Smooth muscle cell (in vitro differentiated cells): ENCODE measurements around the gene CLRN3. TPM values are rescaled to one million over a fixed set of nuclear protein-coding genes. Genes with fewer than 3 reads are reported as not detected.

ENCODE experiments used
- DNase-seq: peaks from one replicate; lab custom pipeline; 2025; ENCODE audit not compliant: unreplicated experiment; lab: John Stamatoyannopoulos, UW
- H2AFZ ChIP-seq: fragments of 200-600 bp; sonication (generic); 2 replicates; pipeline ENCODE4 v1.6.0; 2016; ENCODE audit warnings: antibody characterized with exemption, low read depth, mild to moderate bottlenecking
- H3F3A ChIP-seq: fragments of 200-600 bp; sonication (generic); 2 replicates; pipeline ENCODE4 v1.6.0; 2017; ENCODE audit warnings: antibody characterized with exemption, low read depth
- H3K27ac ChIP-seq: fragments of 200-600 bp; sonication (generic); 2 replicates; pipeline ENCODE4 v1.5.1; 2016; ENCODE audit warnings: low read depth, mild to moderate bottlenecking
- H3K27me3 ChIP-seq: fragments of 200-600 bp; sonication (generic); 2 replicates; pipeline ENCODE4 v1.6.1; 2016; ENCODE audit warnings: low read depth, mild to moderate bottlenecking
- H3K36me3 ChIP-seq: fragments of 200-600 bp; sonication (generic); 2 replicates; pipeline ENCODE4 v1.5.1; 2016; ENCODE audit warnings: low read depth
- H3K4me1 ChIP-seq: fragments of 200-600 bp; sonication (generic); 2 replicates; pipeline ENCODE4 v1.5.1; 2016; ENCODE audit warnings: low read depth
- H3K4me2 ChIP-seq: fragments of 200-600 bp; sonication (generic); 2 replicates; pipeline ENCODE4 v1.6.0; 2016; ENCODE audit warnings: mild to moderate bottlenecking
- H3K4me3 ChIP-seq: fragments of 200-600 bp; sonication (generic); 2 replicates; pipeline ENCODE4 v1.5.1; 2016; ENCODE audit warnings: mild to moderate bottlenecking
- H3K79me2 ChIP-seq: fragments of 200-600 bp; sonication (generic); 2 replicates; pipeline ENCODE4 v1.6.0; 2016; ENCODE audit warnings: low read depth, mild to moderate bottlenecking
- H3K9ac ChIP-seq: fragments of 200-600 bp; sonication (generic); 2 replicates; pipeline ENCODE4 v1.6.0; 2016; ENCODE audit warnings: low read depth
- H3K9me3 ChIP-seq: fragments of 200-600 bp; sonication (generic); replicated peaks from 2 replicates; pipeline ENCODE4 v1.5.1; 2016; ENCODE audit warnings: low read depth
- H4K20me1 ChIP-seq: fragments of 200-600 bp; sonication (generic); 2 replicates; pipeline ENCODE4 v1.6.0; 2016; ENCODE audit warnings: low read depth
- CTCF ChIP-seq: fragments of 200-600 bp; sonication (generic); IDR thresholded peaks from 2 replicates; pipeline ENCODE4 v1.5.1; 2017; ENCODE audit warnings: borderline replicate concordance, mild to moderate bottlenecking, antibody characterized with exemption; ENCODE audit not compliant: insufficient read depth, poor library complexity, severe bottlenecking
- WGBS: methylation state at CpG from one replicate; pipeline ENCODE4 v1.1.7; 2016; ENCODE audit warnings: low lambda C conversion rate; 5-methylcytosine and 5-hydroxymethylcytosine counted together
- polyA plus RNA-seq: library from polyadenylated mRNA; unstranded; fragments of >200 nt; fragmentation: Nextera tagmentation; extraction: Ambion mirVana; gene quantifications from 2 replicates; pipeline ENCODE4 v1.2.1, GENCODE V29; 2016
- total RNA-seq: library from RNA; depleted of rRNA; stranded (reverse); fragments of >200 nt; gene quantifications from 2 replicates; pipeline ENCODE4 v1.2.3, GENCODE V29; 2014

Gene CLRN3
- total and polyA plus RNA-seq, 2 experiments from 2014 or later = not detected

GRCh38 chr10:127874671-127875448, 17.9 kb downstream of the CLRN3 start:
- Histone ChIP-seq H3K4me3 (no peak overlapping the region), H3F3A (no peaks in the 10 kb centered on the region), H4K20me1 (no peaks in the 10 kb centered on the region), H3K4me2 (no peak overlapping the region), H3K27me3 (no peaks in the 10 kb centered on the region), H3K9ac (no peak overlapping the region), H2AFZ (no peak overlapping the region), H3K4me1 (no peaks in the 10 kb centered on the region), H3K27ac (no peak overlapping the region), H3K9me3 (no peaks in the 10 kb centered on the region), H3K36me3 (no peaks in the 10 kb centered on the region), H3K79me2 (no peaks in the 10 kb centered on the region)
- DNase-seq = no peak
- no peak for TF ChIP-seq CTCF
- 81% methylated on average over 11 of the region's 11 CpGs for WGBS

- DNase-seq = no peak
- TF ChIP-seq CTCF = no peak
- no peaks in the 10 kb centered on the region for H3K4me1 ChIP-seq
- H3K4me2 ChIP-seq = no peak overlapping the region
- no peaks in the 10 kb centered on the region for H3K79me2 ChIP-seq
- H3F3A ChIP-seq = no peaks in the 10 kb centered on the region
- H2AFZ ChIP-seq = no peak overlapping the region
- no peaks in the 10 kb centered on the region for H4K20me1 ChIP-seq
- H3K9me3 ChIP-seq = no peaks in the 10 kb centered on the region
- no peaks in the 10 kb centered on the region for H3K36me3 ChIP-seq
- no peak overlapping the region for H3K4me3 ChIP-seq
- 89% methylated on average over 11 of the region's 11 CpGs for WGBS
- no peak overlapping the region for H3K9ac ChIP-seq
- no peak overlapping the region for H3K27ac ChIP-seq
- H3K27me3 ChIP-seq = no peaks in the 10 kb centered on the region
Measured at GRCh38 chr10:127873901-127874470, 18.8 kb downstream of the CLRN3 start.

GRCh38 chr10:127872871-127873600, 19.7 kb downstream of the CLRN3 start:
- H3K79me2 ChIP-seq = no peaks in the 10 kb centered on the region
- 91% methylated on average over 12 of the region's 12 CpGs for WGBS
- no peaks in the 10 kb centered on the region for H3F3A ChIP-seq
- no peak for TF ChIP-seq CTCF
- no peak for DNase-seq
- no peaks in the 10 kb centered on the region for H4K20me1 ChIP-seq
- H3K27me3 ChIP-seq = no peaks in the 10 kb centered on the region
- no peak overlapping the region for H3K27ac ChIP-seq
- H3K36me3 ChIP-seq = no peaks in the 10 kb centered on the region
- no peak overlapping the region for H3K4me3 ChIP-seq
- H3K9me3 ChIP-seq = no peaks in the 10 kb centered on the region
- H2AFZ ChIP-seq = no peak overlapping the region
- no peak overlapping the region for H3K4me2 ChIP-seq
- no peak overlapping the region for H3K9ac ChIP-seq
- no peaks in the 10 kb centered on the region for H3K4me1 ChIP-seq
